Endodermal cell (in vitro differentiated cells): ENCODE data around the gene MBOAT1. TPM values are rescaled to one million over a fixed set of nuclear protein-coding genes. Genes with fewer than 3 reads are reported as not detected.

Experiments used
- DNase-seq: peaks from one replicate; pipeline ENCODE4 v3.0.0-alpha.2; 2017
- H3K27ac ChIP-seq: 2 replicates; pipeline ENCODE4 v1.5.1; 2013; ENCODE audit warnings: mild to moderate bottlenecking, low read depth, low read length, moderate library complexity
- H3K27me3 ChIP-seq: 2 replicates; pipeline ENCODE4 v1.6.1; 2013; ENCODE audit warnings: mild to moderate bottlenecking, low read length, moderate library complexity; ENCODE audit not compliant: insufficient read depth, control insufficient read depth, poor library complexity, severe bottlenecking
- H3K36me3 ChIP-seq: 2 replicates; pipeline ENCODE4 v1.7.0; 2013; ENCODE audit warnings: mild to moderate bottlenecking, low read length, moderate library complexity; ENCODE audit not compliant: control insufficient read depth, insufficient read depth
- H3K4me1 ChIP-seq: one replicate; pipeline ENCODE4 v1.7.0; 2013; ENCODE audit warnings: low read length; ENCODE audit not compliant: control insufficient read depth, insufficient read depth
- H3K4me3 ChIP-seq: 2 replicates; pipeline ENCODE4 v1.5.1; 2013; ENCODE audit warnings: mild to moderate bottlenecking, low read length, moderate library complexity
- H3K9ac ChIP-seq: 2 replicates; pipeline ENCODE4 v1.6.1; 2013; ENCODE audit warnings: mild to moderate bottlenecking, low read length, moderate library complexity; ENCODE audit not compliant: poor library complexity, severe bottlenecking; ENCODE audit errors: extremely low read depth
- H3K9me3 ChIP-seq: 2 replicates; pipeline ENCODE4 v1.6.1; 2013; ENCODE audit warnings: mild to moderate bottlenecking, low read length, moderate library complexity; ENCODE audit not compliant: control insufficient read depth
- H3K27ac Mint-ChIP-seq: 2 replicates; pipeline ENCODE4 v1.8.0; 2020; ENCODE audit warnings: mixed read lengths
- H3K27me3 Mint-ChIP-seq: 2 replicates; pipeline ENCODE4 v1.8.0; 2021; ENCODE audit warnings: mild to moderate bottlenecking, mixed read lengths; ENCODE audit not compliant: insufficient read depth
- H3K36me3 Mint-ChIP-seq: 2 replicates; pipeline ENCODE4 v1.8.0; 2020; ENCODE audit warnings: low read depth, mixed read lengths
- H3K4me1 Mint-ChIP-seq: 2 replicates; pipeline ENCODE4 v1.8.0; 2020; ENCODE audit warnings: mixed read lengths
- H3K4me3 Mint-ChIP-seq: 2 replicates; pipeline ENCODE4 v1.8.0; 2020; ENCODE audit warnings: mild to moderate bottlenecking, moderate library complexity, mixed read lengths
- H3K9me3 Mint-ChIP-seq: 2 replicates; pipeline ENCODE4 v1.8.0; 2020; ENCODE audit warnings: mild to moderate bottlenecking, mixed read lengths
- CTCF ChIP-seq: fragments of 200-600 bp; sonication (generic); conservative IDR thresholded peaks from 2 replicates; pipeline ENCODE4 v1.5.0; 2021; ENCODE audit warnings: antibody characterized with exemption, mild to moderate bottlenecking
- WGBS, 2 experiments: methylation state at CpG; one replicate each; pipeline versions ENCODE4 v1.1.5 to v1.1.7; 2013; ENCODE audit warnings: missing lambda C conversion rate in 2 of 2, mixed read lengths in 1 of 2; ENCODE audit not compliant: insufficient coverage in 1 of 2, insufficient read length in 1 of 2; 5-methylcytosine and 5-hydroxymethylcytosine counted together
- total RNA-seq, 2 donors: library from RNA; stranded (reverse); fragmentation: NEBNext Ultra II Directional in 1 of 2; extraction: Animal tissue kit (Norgen Biotek cat#: 25700) in 1 of 2; gene quantifications; 2 replicates in 1 of 2; 3 replicates in 1 of 2; pipeline ENCODE4 v1.2.1, GENCODE V29; 2021

The MBOAT1 gene
- total RNA-seq, 2 donors from 2014 or later: 7.7 to 9.4 TPM

GRCh38 chr6:20235041-20235440, 22.8 kb upstream of the MBOAT1 start:
- Mint-ChIP-seq H3K36me3 (no peaks in the 10 kb centered on the region), H3K27ac (no peak overlapping the region), H3K27me3 (peaks cover 4% of the 10 kb centered on the region), H3K9me3 (peaks cover 12% of the 10 kb centered on the region), H3K4me3 (no peak overlapping the region), H3K4me1 (peaks cover 7% of the 10 kb centered on the region)
- H3K4me3 ChIP-seq: no peak overlapping the region
- peaks cover 11% of the 10 kb centered on the region for H3K9me3 ChIP-seq
- H3K4me1 ChIP-seq: no peaks in the 10 kb centered on the region
- 95 to 96% methylated on average over 4 to 6 of the region's 6 CpGs for WGBS, 2 experiments
- no peak overlapping the region for H3K27ac ChIP-seq
- H3K9ac ChIP-seq: no peak overlapping the region
- H3K27me3 ChIP-seq: no peaks in the 10 kb centered on the region
- DNase-seq: no peak
- H3K36me3 ChIP-seq: no peaks in the 10 kb centered on the region
- no peak for TF ChIP-seq CTCF

GRCh38 chr6:20234136-20234535, 21.9 kb upstream of the MBOAT1 start:
- H3K36me3 Mint-ChIP-seq: no peaks in the 10 kb centered on the region
- H3K4me1 Mint-ChIP-seq: peaks cover 7% of the 10 kb centered on the region
- no peak for DNase-seq
- H3K4me3 ChIP-seq: no peak overlapping the region
- peaks cover 7% of the 10 kb centered on the region for H3K9me3 ChIP-seq
- no peak overlapping the region for H3K27ac ChIP-seq
- no peaks in the 10 kb centered on the region for H3K27me3 ChIP-seq
- H3K27me3 Mint-ChIP-seq: peaks cover 2% of the 10 kb centered on the region
- H3K36me3 ChIP-seq: no peaks in the 10 kb centered on the region
- WGBS, 2 experiments: 88 to 91% methylated on average over 7 of the region's 7 CpGs
- TF ChIP-seq CTCF: no peak
- no peak overlapping the region for H3K4me3 Mint-ChIP-seq
- peaks cover 12% of the 10 kb centered on the region for H3K9me3 Mint-ChIP-seq
- no peaks in the 10 kb centered on the region for H3K4me1 ChIP-seq
- no peak overlapping the region for H3K9ac ChIP-seq
- H3K27ac Mint-ChIP-seq: no peak overlapping the region

GRCh38 chr6:20233007-20233730, 20.9 kb upstream of the MBOAT1 start:
- WGBS, 2 experiments: 96 to 98% methylated on average over 17 to 44 of the region's 44 CpGs
- Histone ChIP-seq H3K4me1 (no peaks in the 10 kb centered on the region), H3K9ac (no peak overlapping the region), H3K27me3 (no peaks in the 10 kb centered on the region), H3K9me3 (peaks cover 7% of the 10 kb centered on the region), H3K4me3 (no peak overlapping the region), H3K27ac (no peak overlapping the region), H3K36me3 (no peaks in the 10 kb centered on the region)
- no peak for TF ChIP-seq CTCF
- no peak for DNase-seq
- Mint-ChIP-seq H3K4me3 (no peak overlapping the region), H3K9me3 (peaks cover 12% of the 10 kb centered on the region), H3K27ac (no peak overlapping the region), H3K36me3 (no peaks in the 10 kb centered on the region), H3K27me3 (no peaks in the 10 kb centered on the region), H3K4me1 (peaks cover 2% of the 10 kb centered on the region)
